Vagina (tissue), 2 donors: ENCODE results near the gene SPTBN1. TPM values are rescaled to one million over a fixed set of nuclear protein-coding genes. Genes with fewer than 3 reads are reported as not detected.
"Not testable (repeated sequence)": the region's sequence is repeated elsewhere in the genome, so short reads cannot be mapped to it uniquely, and the experiment has no call there.

Source experiments
- DNase-seq, 2 donors: peaks; one replicate each; pipeline ENCODE4 v3.0.0-alpha.2; 2017; ENCODE audit errors: extremely low spot score in 2 of 2
- H3K27ac ChIP-seq: fragments of 200-600 bp; sonication (generic); one replicate; pipeline ENCODE4 v1.5.1; 2019
- H3K27me3 ChIP-seq: fragments of 200-600 bp; sonication (generic); one replicate; pipeline ENCODE4 v1.5.1; 2019
- H3K36me3 ChIP-seq, 2 donors: fragments of 200-600 bp; sonication (generic); one replicate each; pipeline ENCODE4 v1.5.1; 2017 to 2019
- H3K4me1 ChIP-seq: fragments of 200-600 bp; sonication (generic); one replicate; pipeline ENCODE4 v1.5.1; 2019
- H3K4me3 ChIP-seq, 2 donors: fragments of 200-600 bp; sonication (generic); 1 replicate in 1 of 2; 2 replicates in 1 of 2; pipeline ENCODE4 v1.5.1; 2016 to 2019
- H3K9me3 ChIP-seq: fragments of 200-600 bp; sonication (generic); one replicate; pipeline ENCODE4 v1.5.1; 2019
- POLR2A ChIP-seq, 2 donors: fragments of 450-650 bp; IDR thresholded peaks; one replicate each; pipeline ENCODE4 v1.6.1; 2017; ENCODE audit warnings: antibody characterized with exemption in 2 of 2, mild to moderate bottlenecking in 2 of 2, moderate library complexity in 2 of 2
- POLR2AphosphoS5 ChIP-seq, 2 donors: sonication (generic); formaldehyde crosslinking; IDR thresholded peaks; one replicate each; pipeline ENCODE4 v1.9.0; 2017; ENCODE audit warnings: antibody characterized with exemption in 2 of 2, mild to moderate bottlenecking in 2 of 2, low read depth in 1 of 2; ENCODE audit not compliant: insufficient read depth in 1 of 2
- intact Hi-C: fragments of 100-400 bp; cut with DNase I; formaldehyde crosslinking; loops from one replicate; pipeline ENCODE4 v1.15.1; 2023
- total RNA-seq: library from RNA; depleted of rRNA; stranded (reverse); fragments of >200 nt; gene quantifications from one replicate; pipeline ENCODE4 v1.2.3, GENCODE V29; 2016
- TF ChIP-seq, protein P1 (sequence below), 3 experiments: fragments of 450-650 bp in 2 of 3; fragments of 200-600 bp in 1 of 3; sonication (generic) in 1 of 3; IDR thresholded peaks; one replicate each; pipeline ENCODE4 v1.5.1; 2017 to 2019; ENCODE audit warnings: antibody characterized with exemption in 3 of 3, mild to moderate bottlenecking in 2 of 3, moderate library complexity in 2 of 3

Gene SPTBN1
- total RNA-seq, 1 donor from 2014 or later, result 278 TPM

DNA sequence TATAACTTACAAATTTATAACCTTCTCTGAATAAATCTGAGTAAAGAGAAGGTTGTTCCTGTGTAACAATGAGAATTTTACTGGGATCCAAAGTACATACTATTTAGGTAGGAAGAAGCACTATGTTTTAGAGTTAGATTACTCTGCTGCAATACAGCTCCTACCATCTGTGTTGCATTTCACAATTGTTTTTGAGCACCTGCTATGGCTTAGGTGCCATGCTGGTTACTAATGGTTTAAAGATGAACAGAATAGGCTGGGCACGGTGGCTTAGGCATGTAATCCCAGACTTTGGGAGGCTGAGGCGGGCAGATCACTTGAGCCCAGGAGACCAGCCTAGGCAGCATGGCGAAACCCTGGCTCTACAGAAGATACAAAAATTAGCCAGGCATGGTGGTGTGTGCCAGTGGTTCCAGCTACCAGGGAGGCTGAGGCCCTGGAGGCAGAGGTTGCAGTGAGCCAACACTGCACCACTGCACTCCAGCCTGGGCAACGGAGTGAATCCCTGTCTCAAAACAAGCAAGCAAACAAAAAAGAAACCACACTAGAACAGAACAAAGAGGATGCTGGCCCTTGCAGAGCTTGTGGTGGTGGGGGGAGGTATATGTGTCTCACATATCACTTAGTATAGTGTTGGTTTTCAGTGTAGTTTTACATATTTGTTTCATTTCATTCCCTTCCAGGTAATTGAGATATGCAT is 56.7 kb downstream of the SPTBN1 start:
- no peaks in the 10 kb centered on the region for H3K27me3 ChIP-seq
- no peaks in the 10 kb centered on the region for H3K36me3 ChIP-seq
- intact Hi-C loops, result no loop called here
- H3K27ac ChIP-seq, result no peak overlapping the region
- TF ChIP-seq POLR2A (IDR thresholded peaks at IDR 0.05) (no peak), POLR2AphosphoS5 (IDR thresholded peaks at IDR 0.05; ENCODE audit: insufficient read depth in 1 of 2, low read depth in 1 of 2) (no peak)
- TF ChIP-seq, protein P1, sequence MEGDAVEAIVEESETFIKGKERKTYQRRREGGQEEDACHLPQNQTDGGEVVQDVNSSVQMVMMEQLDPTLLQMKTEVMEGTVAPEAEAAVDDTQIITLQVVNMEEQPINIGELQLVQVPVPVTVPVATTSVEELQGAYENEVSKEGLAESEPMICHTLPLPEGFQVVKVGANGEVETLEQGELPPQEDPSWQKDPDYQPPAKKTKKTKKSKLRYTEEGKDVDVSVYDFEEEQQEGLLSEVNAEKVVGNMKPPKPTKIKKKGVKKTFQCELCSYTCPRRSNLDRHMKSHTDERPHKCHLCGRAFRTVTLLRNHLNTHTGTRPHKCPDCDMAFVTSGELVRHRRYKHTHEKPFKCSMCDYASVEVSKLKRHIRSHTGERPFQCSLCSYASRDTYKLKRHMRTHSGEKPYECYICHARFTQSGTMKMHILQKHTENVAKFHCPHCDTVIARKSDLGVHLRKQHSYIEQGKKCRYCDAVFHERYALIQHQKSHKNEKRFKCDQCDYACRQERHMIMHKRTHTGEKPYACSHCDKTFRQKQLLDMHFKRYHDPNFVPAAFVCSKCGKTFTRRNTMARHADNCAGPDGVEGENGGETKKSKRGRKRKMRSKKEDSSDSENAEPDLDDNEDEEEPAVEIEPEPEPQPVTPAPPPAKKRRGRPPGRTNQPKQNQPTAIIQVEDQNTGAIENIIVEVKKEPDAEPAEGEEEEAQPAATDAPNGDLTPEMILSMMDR (IDR thresholded peaks at IDR 0.05), result no peak
- no peak for DNase-seq
- H3K4me1 ChIP-seq, result peaks cover 42% of the 10 kb centered on the region
- no peaks in the 10 kb centered on the region for H3K9me3 ChIP-seq
- no peak overlapping the region for H3K4me3 ChIP-seq

DNA sequence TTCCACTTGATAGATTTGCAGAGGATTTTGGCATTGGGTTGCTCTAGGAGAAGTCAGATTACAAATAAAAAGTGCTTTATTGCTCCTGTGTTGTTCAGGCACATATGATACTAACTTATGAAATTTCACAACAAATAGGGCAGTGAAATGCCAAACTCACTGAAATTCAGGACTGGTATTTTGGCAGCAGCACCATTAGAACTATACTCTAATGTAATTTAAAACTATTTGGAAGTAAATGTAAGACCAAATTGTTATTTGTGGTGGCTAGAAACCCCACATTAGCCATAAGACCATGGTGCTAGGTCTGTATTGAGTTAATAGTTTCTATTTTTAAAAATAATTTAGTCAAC is 57.2 kb downstream of the SPTBN1 start:
- intact Hi-C loops, result no loop called here
- H3K27ac ChIP-seq, result no peak overlapping the region
- peaks cover 45% of the 10 kb centered on the region for H3K4me1 ChIP-seq
- no peaks in the 10 kb centered on the region for H3K9me3 ChIP-seq
- no peaks in the 10 kb centered on the region for H3K27me3 ChIP-seq
- no peak for DNase-seq
- H3K36me3 ChIP-seq, result no peaks in the 10 kb centered on the region
- TF ChIP-seq POLR2A (IDR thresholded peaks at IDR 0.05) (no peak), POLR2AphosphoS5 (IDR thresholded peaks at IDR 0.05; ENCODE audit: insufficient read depth in 1 of 2, low read depth in 1 of 2) (no peak)
- TF ChIP-seq, protein P1 (IDR thresholded peaks at IDR 0.05), result no peak
- H3K4me3 ChIP-seq, result no peak overlapping the region

GRCh38 chr2:54514822-54515569 is 58.9 kb downstream of the SPTBN1 start:
- H3K27ac ChIP-seq, result no peak overlapping the region
- TF ChIP-seq, protein P1 (IDR thresholded peaks at IDR 0.05), result no peak
- TF ChIP-seq POLR2A (IDR thresholded peaks at IDR 0.05), result no peak
- TF ChIP-seq POLR2AphosphoS5 (IDR thresholded peaks at IDR 0.05; ENCODE audit: insufficient read depth in 1 of 2, low read depth in 1 of 2), result no peak

DNA sequence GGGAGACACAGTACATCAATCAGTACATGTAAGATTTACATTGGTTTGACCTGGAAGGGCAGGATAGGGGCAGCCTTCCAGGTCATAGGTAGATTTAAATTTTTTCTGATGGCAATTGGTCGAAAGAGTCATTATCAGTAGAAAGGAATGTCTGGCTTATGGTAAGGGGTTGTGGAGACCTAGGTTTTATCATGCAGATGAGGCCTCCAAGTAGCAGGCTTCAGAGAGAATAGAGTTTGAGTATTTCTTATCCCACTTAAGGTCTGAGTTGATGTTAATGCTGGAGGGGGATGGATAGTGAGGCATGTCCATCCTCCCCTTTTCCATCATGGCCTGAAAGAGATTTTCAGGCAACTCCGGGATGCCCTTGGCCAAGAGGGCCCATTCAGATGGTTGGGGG is 60.7 kb downstream of the SPTBN1 start:
- intact Hi-C loops, result no loop called here
- H3K9me3 ChIP-seq, result no peaks in the 10 kb centered on the region
- peaks cover 53% of the 10 kb centered on the region for H3K4me1 ChIP-seq
- no peaks in the 10 kb centered on the region for H3K36me3 ChIP-seq
- TF ChIP-seq, protein P1 (IDR thresholded peaks at IDR 0.05), result no peak
- no peaks in the 10 kb centered on the region for H3K27me3 ChIP-seq
- H3K27ac ChIP-seq, result no peak overlapping the region
- DNase-seq, result no peak
- H3K4me3 ChIP-seq, result no peak overlapping the region

More at GRCh38 chr2:54514822-54515569, 58.9 kb downstream of the SPTBN1 start:
- Histone ChIP-seq H3K4me1 (peaks cover 56% of the 10 kb centered on the region), H3K9me3 (no peaks in the 10 kb centered on the region), H3K4me3 (no peak overlapping the region), H3K36me3 (no peaks in the 10 kb centered on the region), H3K27me3 (no peaks in the 10 kb centered on the region)
- DNase-seq, result no peak
- intact Hi-C loops, result no loop called here

- H3K36me3 ChIP-seq, H3K9me3 ChIP-seq, H3K4me3 ChIP-seq, intact Hi-C loops, H3K27ac ChIP-seq, DNase-seq, H3K27me3 ChIP-seq: not testable (repeated sequence)
- H3K4me1 ChIP-seq, result peaks cover 52% of the 10 kb centered on the region
Observed at GRCh38 chr2:54518016-54518415, 61.9 kb downstream of the SPTBN1 start.
